PC-9 (cell line): ENCODE results near the gene HSPA5. TPM values are rescaled to one million over a fixed set of nuclear protein-coding genes. Genes with fewer than 3 reads are reported as not detected.
"Not testable (repeated sequence)": the region's sequence is repeated elsewhere in the genome, so short reads cannot be mapped to it uniquely, and the experiment has no call there.

Experiments used
- BruUV-seq: library from RNA; stranded (reverse); fragments of 400-500 nt; replicated peaks from 2 replicates; lab custom pipeline; 2021; lab: Mats Ljungman, UMichigan
- CTCF ChIA-PET: fragments of 300-600 bp; sonication (Branson Sonifier 250); formaldehyde crosslinking; loops from one replicate; lab custom pipeline; 2022; ENCODE audit warnings: antibody characterized with exemption; lab: Charles Lee
- POLR2A ChIA-PET: fragments of 300-600 bp; sonication (Branson Sonifier 250); formaldehyde crosslinking; loops from one replicate; lab custom pipeline; 2022; ENCODE audit warnings: antibody characterized with exemption; ENCODE audit not compliant: unreplicated experiment; lab: Charles Lee
- DNase-seq, 2 experiments: peaks; one replicate each; pipeline versions ENCODE4 v3.0.0 to v3.0.0-alpha.2; 2015 to 2022; ENCODE audit warnings: mixed read lengths in 1 of 2
- H2AFZ ChIP-seq: fragments of 200-600 bp; sonication (generic); 2 replicates; pipeline ENCODE4 v1.8.1; 2017; ENCODE audit warnings: antibody characterized with exemption
- H3F3A ChIP-seq: fragments of 200-600 bp; sonication (generic); 2 replicates; pipeline ENCODE4 v1.8.1; 2017; ENCODE audit warnings: antibody characterized with exemption, mild to moderate bottlenecking, low read depth; ENCODE audit not compliant: insufficient read depth
- H3K27ac ChIP-seq: fragments of 200-600 bp; sonication (generic); 2 replicates; pipeline ENCODE4 v1.6.1; 2016; ENCODE audit warnings: mixed run types
- H3K27me3 ChIP-seq: fragments of 200-600 bp; sonication (generic); 2 replicates; pipeline ENCODE4 v1.6.1; 2016; ENCODE audit warnings: low read depth, mixed run types; ENCODE audit not compliant: insufficient read depth
- H3K36me3 ChIP-seq: fragments of 200-600 bp; sonication (generic); 2 replicates; pipeline ENCODE4 v1.6.1; 2016; ENCODE audit warnings: low read depth, mixed run types
- H3K4me1 ChIP-seq: fragments of 200-600 bp; sonication (generic); replicated peaks from 2 replicates; pipeline ENCODE4 v1.6.1; 2016; ENCODE audit warnings: mixed run types; ENCODE audit not compliant: insufficient read depth
- H3K4me2 ChIP-seq: fragments of 200-600 bp; sonication (generic); 2 replicates; pipeline ENCODE4 v1.6.1; 2017; ENCODE audit warnings: mixed run types
- H3K4me3 ChIP-seq: fragments of 200-600 bp; sonication (generic); 2 replicates; pipeline ENCODE4 v1.6.1; 2016; ENCODE audit warnings: mixed run types
- H3K79me2 ChIP-seq: fragments of 200-600 bp; sonication (generic); 2 replicates; pipeline ENCODE4 v1.6.1; 2017; ENCODE audit warnings: low read depth, mixed run types
- H3K9me2 ChIP-seq: fragments of 200-600 bp; sonication (generic); 2 replicates; pipeline ENCODE4 v1.8.1; 2017; ENCODE audit warnings: mild to moderate bottlenecking; ENCODE audit not compliant: insufficient read depth
- H3K9me3 ChIP-seq: fragments of 200-600 bp; sonication (generic); 2 replicates; pipeline ENCODE4 v1.8.1; 2016; ENCODE audit warnings: low read depth; ENCODE audit not compliant: insufficient read depth
- H4K20me1 ChIP-seq: fragments of 200-600 bp; sonication (generic); 2 replicates; pipeline ENCODE4 v1.8.1; 2017; ENCODE audit not compliant: insufficient read depth
- EZH2 ChIP-seq: fragments of 200-600 bp; sonication (generic); IDR thresholded peaks from 2 replicates; pipeline ENCODE4 v1.8.0; 2017; ENCODE audit warnings: antibody characterized with exemption, low read depth
- intact Hi-C: fragments of 100-400 bp; cut with micrococcal nuclease; formaldehyde crosslinking; loops from one replicate; pipeline ENCODE4 v1.10.0; 2022; ENCODE audit not compliant: unreplicated experiment
- total RNA-seq: library from RNA; stranded (reverse); gene quantifications from 2 replicates; pipeline ENCODE4 v1.2.3, GENCODE V29; 2021
- TF ChIP-seq, protein P1 (sequence below): fragments of 200-600 bp; sonication (generic); conservative IDR thresholded peaks from 2 replicates; pipeline ENCODE4 v1.6.1; 2017; ENCODE audit warnings: mixed run types, antibody characterized with exemption, mild to moderate bottlenecking, moderate library complexity

The HSPA5 gene
- total RNA-seq, 1 experiment from 2014 or later = 235 TPM

DNA sequence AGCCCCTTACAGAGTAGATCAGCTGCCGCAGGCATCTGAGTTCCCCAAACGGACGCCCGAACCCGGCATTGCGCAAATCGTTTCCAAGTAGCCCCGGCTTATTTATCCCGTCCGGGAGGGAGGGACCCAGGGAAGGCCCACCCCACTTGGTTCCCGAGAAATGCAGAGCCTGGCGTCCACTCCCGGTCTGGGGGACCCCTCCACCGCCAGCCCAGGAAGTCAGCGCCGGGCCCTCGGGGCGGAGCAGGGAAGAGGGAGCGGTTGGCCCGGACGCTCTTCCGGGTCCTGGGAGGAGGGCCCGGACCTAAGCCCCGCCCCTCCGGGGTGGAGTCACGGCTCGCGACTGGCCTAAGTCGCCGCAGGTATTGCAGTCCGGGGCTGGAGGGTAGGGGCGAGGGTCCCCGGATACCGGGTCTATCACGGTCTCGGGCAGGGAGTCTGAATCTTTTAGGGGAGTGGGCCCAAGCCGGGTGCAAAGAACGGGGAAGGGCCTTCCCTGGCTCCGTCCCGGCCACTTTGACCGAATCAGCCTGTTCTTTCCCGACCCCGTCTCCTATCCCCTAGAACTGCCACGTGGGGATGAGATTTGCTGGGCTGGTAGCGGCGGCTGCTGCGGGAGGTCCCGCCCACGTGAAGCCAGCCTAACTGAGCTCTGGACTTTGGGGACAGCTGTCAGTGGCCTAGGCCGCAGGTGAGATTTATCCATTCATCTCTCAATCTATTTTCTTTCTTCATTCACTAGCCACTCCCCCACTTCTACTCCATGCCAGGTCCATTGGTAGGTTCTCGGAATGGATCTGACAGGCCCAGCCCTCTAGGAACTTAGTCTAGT, 40.7 kb downstream of the HSPA5 start, which contains the start of gene RABEPK:
Gene RABEPK, plus strand, starts transcription at position 327 of the 832 bp plus-strand sequence. CDS start 2,472 bp downstream, outside the sequence.
- Histone ChIP-seq H3K9me2 (no peaks in the 10 kb centered on the region), H3K4me3 (peak within 1 kb of the TSS; percentile 65), H3K36me3 (peaks cover 8% of the 10 kb centered on the region; the same call in 1 of the 2 replicates), H3K9me3 (no peaks in the 10 kb centered on the region), H3F3A (peaks cover 24% of the 10 kb centered on the region; the same call in 1 of the 2 replicates), H3K27me3 (no peaks in the 10 kb centered on the region), H2AFZ (peak within 1 kb of the TSS; percentile 83), H3K79me2 (peaks cover 12% of the 10 kb centered on the region), H3K4me1 (peaks cover 7% of the 10 kb centered on the region), H3K27ac (peak within 1 kb of the TSS; percentile 54), H3K4me2 (peak within 1 kb of the TSS; percentile 77), H4K20me1 (no peaks in the 10 kb centered on the region)
- CTCF ChIA-PET = interaction anchor here (1.2 kb wide), 1 partner anchor 348 kb away, joined by 3 read pairs; no protein-coding TSS in a partner anchor
- DNase-seq = peak; percentile 83 to 96
- BruUV-seq = TSS peak; percentile 87
- TF ChIP-seq, protein P1, sequence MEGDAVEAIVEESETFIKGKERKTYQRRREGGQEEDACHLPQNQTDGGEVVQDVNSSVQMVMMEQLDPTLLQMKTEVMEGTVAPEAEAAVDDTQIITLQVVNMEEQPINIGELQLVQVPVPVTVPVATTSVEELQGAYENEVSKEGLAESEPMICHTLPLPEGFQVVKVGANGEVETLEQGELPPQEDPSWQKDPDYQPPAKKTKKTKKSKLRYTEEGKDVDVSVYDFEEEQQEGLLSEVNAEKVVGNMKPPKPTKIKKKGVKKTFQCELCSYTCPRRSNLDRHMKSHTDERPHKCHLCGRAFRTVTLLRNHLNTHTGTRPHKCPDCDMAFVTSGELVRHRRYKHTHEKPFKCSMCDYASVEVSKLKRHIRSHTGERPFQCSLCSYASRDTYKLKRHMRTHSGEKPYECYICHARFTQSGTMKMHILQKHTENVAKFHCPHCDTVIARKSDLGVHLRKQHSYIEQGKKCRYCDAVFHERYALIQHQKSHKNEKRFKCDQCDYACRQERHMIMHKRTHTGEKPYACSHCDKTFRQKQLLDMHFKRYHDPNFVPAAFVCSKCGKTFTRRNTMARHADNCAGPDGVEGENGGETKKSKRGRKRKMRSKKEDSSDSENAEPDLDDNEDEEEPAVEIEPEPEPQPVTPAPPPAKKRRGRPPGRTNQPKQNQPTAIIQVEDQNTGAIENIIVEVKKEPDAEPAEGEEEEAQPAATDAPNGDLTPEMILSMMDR = no peak
- no peak for TF ChIP-seq EZH2
- intact Hi-C loops = loop anchor here (1.0 to 5.0 kb wide), 4 partner anchors 11 to 428 kb away; partner anchors contain the start of genes HSPA5, NR6A1 and PPP6C
- POLR2A ChIA-PET = interaction anchor here (0.6 to 1.0 kb wide), 4 partner anchors 30 to 200 kb away, joined by 3 to 6 read pairs (median 4); no protein-coding TSS in a partner anchor

DNA sequence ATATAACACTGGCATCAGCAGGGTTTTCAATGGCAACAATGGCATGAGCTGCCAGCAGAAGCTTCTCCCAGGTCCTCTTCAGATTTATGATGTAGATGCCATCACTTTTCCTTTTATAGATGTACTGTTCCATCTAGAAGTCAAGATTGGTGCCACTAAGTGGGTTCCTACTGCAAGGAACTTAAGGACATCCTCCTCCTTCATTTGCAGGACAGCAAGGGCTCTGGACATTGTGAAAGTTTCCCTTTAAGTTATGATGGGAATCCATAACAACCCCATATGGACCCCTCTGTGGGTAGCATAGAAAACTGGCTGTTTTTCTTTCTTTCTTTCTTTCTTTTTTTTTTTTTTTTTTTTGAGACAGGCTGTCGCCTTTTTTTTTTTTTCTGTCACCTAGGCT, 45.6 kb downstream of the HSPA5 start:
- H3K27ac ChIP-seq, H3K79me2 ChIP-seq, DNase-seq, H3K9me2 ChIP-seq, H2AFZ ChIP-seq, intact Hi-C loops, BruUV-seq, H3K4me2 ChIP-seq, H3K4me1 ChIP-seq, H4K20me1 ChIP-seq, CTCF ChIA-PET, H3K27me3 ChIP-seq, H3K36me3 ChIP-seq, H3K4me3 ChIP-seq, H3K9me3 ChIP-seq: not testable (repeated sequence)
- POLR2A ChIA-PET = interaction anchor here (0.6 kb wide), 1 partner anchor 346 kb away, joined by 3 read pairs; no protein-coding TSS in a partner anchor
- H3F3A ChIP-seq = peaks cover 16% of the 10 kb centered on the region; the same call in 1 of the 2 replicates

DNA sequence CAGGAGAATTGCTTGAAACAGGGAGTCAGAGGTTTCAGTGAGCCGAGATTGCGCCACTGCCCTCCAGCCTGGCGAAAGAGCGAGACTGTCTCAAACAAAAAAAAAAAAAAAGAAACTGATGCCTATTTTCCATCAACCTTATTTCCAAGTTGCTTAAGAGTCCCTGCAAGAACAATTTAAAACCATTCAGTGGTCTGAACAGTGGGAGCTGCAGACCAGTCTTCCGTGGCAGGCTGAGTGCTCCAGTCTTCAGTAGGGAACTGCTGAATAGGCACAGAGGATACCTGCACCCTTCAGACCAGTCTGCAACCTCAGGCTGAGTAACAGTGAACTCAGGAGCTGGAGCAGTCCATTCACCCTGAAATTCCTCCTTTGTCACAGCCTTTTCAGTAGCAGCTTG, 46.7 kb downstream of the HSPA5 start:
- H3K4me1 ChIP-seq, H3K36me3 ChIP-seq, CTCF ChIA-PET, H4K20me1 ChIP-seq, H3K4me3 ChIP-seq, POLR2A ChIA-PET, H3K4me2 ChIP-seq, H3K9me2 ChIP-seq, H3K79me2 ChIP-seq, H3K9me3 ChIP-seq, BruUV-seq, H3F3A ChIP-seq, H3K27me3 ChIP-seq, H2AFZ ChIP-seq, DNase-seq, intact Hi-C loops, H3K27ac ChIP-seq: not testable (repeated sequence)

DNA sequence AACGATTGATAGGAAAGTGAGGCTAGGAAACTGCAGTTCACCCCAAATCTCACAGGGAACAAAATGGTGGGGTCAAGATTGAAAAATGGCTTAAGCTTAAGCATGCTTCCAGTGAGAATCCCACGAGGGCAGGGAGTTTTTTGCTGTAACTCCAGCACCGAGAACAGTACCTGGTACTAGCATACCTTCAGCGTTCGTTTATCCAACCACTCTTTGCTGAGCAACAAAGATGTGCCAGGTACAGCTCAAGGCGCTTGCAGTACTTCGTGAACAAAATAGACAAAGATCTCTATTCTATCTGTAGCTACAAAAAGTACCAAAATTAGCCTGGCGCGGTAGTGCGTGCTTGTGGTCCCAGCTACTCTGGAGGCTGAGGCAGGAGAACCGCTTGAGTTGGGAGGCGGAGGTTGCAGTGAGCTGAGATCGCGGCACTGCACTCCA, 50.8 kb downstream of the HSPA5 start:
- Histone ChIP-seq H2AFZ (peak overlapping the region; percentile 100), H3K27ac (peak overlapping the region; percentile 60), H3K79me2 (peaks cover 50% of the 10 kb centered on the region), H3K4me2 (peak overlapping the region; percentile 96), H3K9me3 (no peaks in the 10 kb centered on the region), H3K9me2 (no peaks in the 10 kb centered on the region), H3K4me1 (peaks cover 13% of the 10 kb centered on the region), H3K27me3 (no peaks in the 10 kb centered on the region), H3K4me3 (peak overlapping the region; percentile 99), H3F3A (0 out of 2 replicates have a peak, but pooled peaks cover 3% of the 10 kb centered on the region), H3K36me3 (0 out of 2 replicates have a peak, but pooled peaks cover 4% of the 10 kb centered on the region), H4K20me1 (peaks cover 9% of the 10 kb centered on the region)
- DNase-seq = no peak
- ChIA-PET POLR2A (interaction anchor here (0.5 to 0.6 kb wide), 2 partner anchors 211 to 416 kb away, joined by 3 to 10 read pairs; no protein-coding TSS in a partner anchor), CTCF (no interaction called here)
- TF ChIP-seq, protein P1 = no peak
- no peak for TF ChIP-seq EZH2
- intact Hi-C loops = no loop called here
- no TSS peak for BruUV-seq
